Esophagus muscularis mucosa (tissue), 4 donors: ENCODE data around the gene ACVRL1. TPM values are rescaled to one million over a fixed set of nuclear protein-coding genes. Genes with fewer than 3 reads are reported as not detected.

Experiments used
- DNase-seq: peaks from one replicate; pipeline ENCODE4 v3.0.0-alpha.2; 2017; ENCODE audit errors: extremely low spot score
- H3K27ac ChIP-seq, 4 donors: fragments of 200-600 bp; sonication (generic); replicated peaks in 1 of 4; 1 replicate in 3 of 4; 2 replicates in 1 of 4; pipeline ENCODE4 v1.5.1; 2016 to 2019; ENCODE audit warnings: mild to moderate bottlenecking in 1 of 4
- H3K27me3 ChIP-seq, 4 donors: fragments of 200-600 bp; sonication (generic); one replicate each; pipeline versions ENCODE4 v1.5.1 to v1.6.0; 2016 to 2019
- H3K36me3 ChIP-seq, 4 donors: fragments of 200-600 bp; sonication (generic); one replicate each; pipeline ENCODE4 v1.5.1; 2016 to 2019
- H3K4me1 ChIP-seq, 4 donors: fragments of 200-600 bp; sonication (generic); one replicate each; pipeline ENCODE4 v1.5.1; 2016 to 2019
- H3K4me3 ChIP-seq, 4 donors: fragments of 200-600 bp; sonication (generic); 1 replicate in 2 of 4; 2 replicates in 2 of 4; pipeline ENCODE4 v1.5.1; 2016 to 2019; ENCODE audit warnings: mild to moderate bottlenecking in 4 of 4, moderate library complexity in 1 of 4
- H3K9me3 ChIP-seq, 4 donors: fragments of 200-600 bp; sonication (generic); 1 replicate in 3 of 4; 2 replicates in 1 of 4; pipeline ENCODE4 v1.5.1; 2016 to 2019
- EP300 ChIP-seq: sonication (generic); formaldehyde crosslinking; IDR thresholded peaks from one replicate; pipeline ENCODE4 v1.6.1; 2017; ENCODE audit warnings: antibody characterized with exemption
- POLR2A ChIP-seq: fragments of 450-650 bp; IDR thresholded peaks from one replicate; pipeline ENCODE4 v1.6.1; 2017; ENCODE audit warnings: antibody characterized with exemption, moderate library complexity, mild to moderate bottlenecking, low read depth
- POLR2AphosphoS5 ChIP-seq, 2 donors: sonication (generic); formaldehyde crosslinking; IDR thresholded peaks; one replicate each; pipeline ENCODE4 v1.6.1; 2017; ENCODE audit warnings: antibody characterized with exemption in 2 of 2
- WGBS: methylation state at CpG from one replicate; pipeline ENCODE4 v1.1.5; 2018; 5-methylcytosine and 5-hydroxymethylcytosine counted together
- intact Hi-C: fragments of 100-400 bp; cut with DNase I; formaldehyde crosslinking; loops from one replicate; pipeline ENCODE4 v1.15.1; 2023
- total RNA-seq, 4 donors: library from RNA; depleted of rRNA; stranded (reverse); fragments of >200 nt; gene quantifications; one replicate each; pipeline versions ENCODE4 v1.1.0 to v1.2.1, GENCODE V29; 2016
- TF ChIP-seq, protein P1 (sequence below), 3 experiments: fragments of 200-600 bp in 2 of 3; fragments of 450-650 bp in 1 of 3; sonication (generic) in 2 of 3; IDR thresholded peaks; one replicate each; pipeline ENCODE4 v1.5.1; 2017 to 2019; ENCODE audit warnings: antibody characterized with exemption in 3 of 3, mild to moderate bottlenecking in 2 of 3, moderate library complexity in 1 of 3

ACVRL1 gene
- total RNA-seq, 4 donors from 2014 or later, result 124 to 149 (median 125) TPM

DNA sequence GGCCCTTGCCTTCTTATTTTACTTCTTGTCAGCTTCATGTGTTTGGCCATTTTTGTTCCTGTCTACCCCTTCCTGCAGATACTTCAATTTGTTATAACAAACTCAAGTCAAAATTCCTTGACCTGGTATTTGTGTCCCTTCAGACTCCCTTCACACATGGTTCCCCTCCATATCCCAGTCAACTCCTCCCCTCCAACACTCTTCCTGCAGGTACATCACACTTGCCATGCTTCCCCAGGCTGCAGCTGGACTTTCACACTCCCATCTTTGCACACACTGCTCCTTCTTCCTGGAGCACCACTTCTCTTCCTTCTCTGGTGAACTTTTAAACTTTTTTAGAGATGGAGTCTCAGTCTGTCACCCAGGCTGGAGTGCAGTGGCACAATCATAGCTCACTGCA, 39.9 kb upstream of the ACVRL1 start:
- Histone ChIP-seq H3K4me1 (peaks cover 22 to 34% (median 32%) of the 10 kb centered on the region in 4 donors), H3K36me3 (no peaks in the 10 kb centered on the region), H3K27ac (no peak overlapping the region), H3K9me3 (no peaks in the 10 kb centered on the region), H3K27me3 (peaks cover 0 to 89% (median 18%) of the 10 kb centered on the region in 4 donors), H3K4me3 (no peak overlapping the region)
- no peak for DNase-seq
- TF ChIP-seq POLR2A (no peak), EP300 (no peak), POLR2AphosphoS5 (IDR thresholded peaks at IDR 0.05) (no peak)
- TF ChIP-seq, protein P1, sequence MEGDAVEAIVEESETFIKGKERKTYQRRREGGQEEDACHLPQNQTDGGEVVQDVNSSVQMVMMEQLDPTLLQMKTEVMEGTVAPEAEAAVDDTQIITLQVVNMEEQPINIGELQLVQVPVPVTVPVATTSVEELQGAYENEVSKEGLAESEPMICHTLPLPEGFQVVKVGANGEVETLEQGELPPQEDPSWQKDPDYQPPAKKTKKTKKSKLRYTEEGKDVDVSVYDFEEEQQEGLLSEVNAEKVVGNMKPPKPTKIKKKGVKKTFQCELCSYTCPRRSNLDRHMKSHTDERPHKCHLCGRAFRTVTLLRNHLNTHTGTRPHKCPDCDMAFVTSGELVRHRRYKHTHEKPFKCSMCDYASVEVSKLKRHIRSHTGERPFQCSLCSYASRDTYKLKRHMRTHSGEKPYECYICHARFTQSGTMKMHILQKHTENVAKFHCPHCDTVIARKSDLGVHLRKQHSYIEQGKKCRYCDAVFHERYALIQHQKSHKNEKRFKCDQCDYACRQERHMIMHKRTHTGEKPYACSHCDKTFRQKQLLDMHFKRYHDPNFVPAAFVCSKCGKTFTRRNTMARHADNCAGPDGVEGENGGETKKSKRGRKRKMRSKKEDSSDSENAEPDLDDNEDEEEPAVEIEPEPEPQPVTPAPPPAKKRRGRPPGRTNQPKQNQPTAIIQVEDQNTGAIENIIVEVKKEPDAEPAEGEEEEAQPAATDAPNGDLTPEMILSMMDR (IDR thresholded peaks at IDR 0.05), result no peak
- intact Hi-C loops, result no loop called here

DNA sequence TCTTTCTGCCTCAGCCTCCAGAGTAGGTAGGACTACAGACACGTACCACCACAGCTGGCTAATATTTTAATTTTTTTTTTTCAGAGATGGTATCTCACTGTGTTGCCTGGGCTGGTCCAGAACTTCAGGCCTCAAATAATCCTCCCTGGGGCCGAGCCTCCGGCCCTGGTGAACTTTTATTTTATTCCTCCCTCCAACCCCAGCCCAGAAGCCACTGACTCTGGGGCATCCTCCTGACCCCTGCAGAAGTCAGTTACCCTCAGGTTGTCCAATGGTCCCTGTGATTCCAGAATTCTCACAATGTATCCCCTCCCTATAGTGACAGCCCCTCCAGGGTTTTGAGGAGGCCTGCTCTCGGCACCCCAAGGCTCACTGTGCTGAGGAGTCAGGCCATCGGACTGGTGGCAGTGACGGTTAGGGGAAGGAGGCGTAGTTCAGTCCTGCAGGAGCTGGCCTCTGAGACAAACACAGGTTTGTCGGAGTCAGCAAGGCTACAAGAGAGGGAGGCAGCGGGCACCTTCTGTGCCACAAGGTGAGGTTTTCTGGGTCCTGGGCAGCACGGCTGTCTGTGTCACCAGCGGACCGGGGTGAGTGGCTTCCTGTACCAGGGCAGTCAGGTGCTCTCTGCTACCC, 39.4 kb upstream of the ACVRL1 start:
- Histone ChIP-seq H3K4me3 (no peak overlapping the region), H3K27me3 (peaks cover 0 to 86% (median 18%) of the 10 kb centered on the region in 4 donors), H3K9me3 (no peaks in the 10 kb centered on the region), H3K36me3 (no peaks in the 10 kb centered on the region), H3K27ac (no peak overlapping the region), H3K4me1 (peaks cover 22 to 34% (median 32%) of the 10 kb centered on the region in 4 donors)
- no peak for TF ChIP-seq POLR2A
- intact Hi-C loops, result no loop called here
- DNase-seq, result no peak
- 96% methylated on average over 12 of the region's 12 CpGs for WGBS

DNA sequence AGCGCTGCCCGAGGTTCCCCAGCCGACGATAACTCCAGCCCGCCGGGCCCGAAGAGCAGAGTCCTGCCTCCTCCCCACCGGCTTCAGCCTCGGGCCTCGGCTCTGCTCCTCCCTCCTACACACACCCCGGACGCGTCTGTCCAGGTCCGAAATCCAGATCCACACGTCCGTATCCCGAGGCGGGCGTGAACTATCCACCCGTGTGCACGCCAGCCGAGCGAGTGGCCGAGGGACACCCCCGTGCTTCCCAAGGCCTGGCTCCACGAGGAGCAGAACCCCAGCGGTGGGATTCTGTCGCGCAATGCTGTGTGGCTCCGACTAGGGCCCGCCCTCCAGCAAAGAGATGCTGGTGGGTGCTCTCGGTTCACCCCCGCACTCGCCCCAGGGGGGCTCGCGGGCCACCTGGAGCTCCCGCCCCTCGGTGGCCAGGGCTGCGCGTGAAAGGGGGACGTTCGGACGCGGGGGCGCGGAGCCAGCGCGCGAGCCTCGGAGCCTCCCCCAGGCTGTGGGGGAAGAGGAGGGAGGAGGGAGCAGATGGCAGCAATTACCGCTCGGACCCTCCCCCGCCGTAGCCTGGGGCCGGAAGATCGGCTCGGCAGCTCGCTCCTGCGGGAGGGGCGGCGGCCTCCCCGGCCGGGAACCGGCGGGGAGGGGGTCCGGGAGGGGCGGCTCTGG, 38.3 kb upstream of the ACVRL1 start:
- DNase-seq, result no peak
- Histone ChIP-seq H3K27ac (no peak overlapping the region), H3K4me1 (peaks cover 19 to 26% (median 24%) of the 10 kb centered on the region in 4 donors), H3K4me3 (peak overlapping the region; percentile 46 to 54 (median 52)), H3K36me3 (no peaks in the 10 kb centered on the region), H3K27me3 (peaks cover 0 to 82% (median 15%) of the 10 kb centered on the region in 4 donors), H3K9me3 (no peaks in the 10 kb centered on the region)
- WGBS, result 12% methylated on average over 35 of the region's 67 CpGs
- intact Hi-C loops, result no loop called here
- no peak for TF ChIP-seq POLR2A
- no peak for TF ChIP-seq EP300
- TF ChIP-seq POLR2AphosphoS5 (IDR thresholded peaks at IDR 0.05), result no peak
- TF ChIP-seq, protein P1 (IDR thresholded peaks at IDR 0.05), result no peak

DNA sequence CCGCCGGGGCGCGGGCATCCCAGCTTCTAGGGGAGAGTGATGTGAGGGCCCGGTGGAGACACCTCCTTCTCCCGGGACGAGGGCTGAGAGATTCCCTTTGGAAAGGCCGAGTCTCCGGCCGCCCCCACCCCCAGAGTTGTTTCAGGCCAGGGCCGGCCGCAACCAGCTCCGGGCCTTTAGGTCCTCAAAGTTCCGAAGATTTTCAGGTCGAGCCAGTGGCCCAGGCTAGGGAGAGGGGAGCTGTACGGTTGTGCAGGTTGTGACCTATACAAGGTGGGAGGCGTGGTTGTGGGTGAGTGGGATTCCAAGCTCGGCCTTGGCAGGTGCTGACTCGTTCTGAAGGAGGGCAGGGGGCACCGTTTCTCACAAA, 37.8 kb upstream of the ACVRL1 start:
- 34% methylated on average over 15 of the region's 20 CpGs for WGBS
- H3K4me3 ChIP-seq, result peak overlapping the region; percentile 46 to 54 (median 52)
- peaks cover 13 to 21% (median 19%) of the 10 kb centered on the region in 4 donors for H3K4me1 ChIP-seq
- no peak for DNase-seq
- no peak overlapping the region for H3K27ac ChIP-seq
- H3K27me3 ChIP-seq, result peaks cover 0 to 77% (median 12%) of the 10 kb centered on the region in 4 donors
- intact Hi-C loops, result no loop called here
- H3K9me3 ChIP-seq, result no peaks in the 10 kb centered on the region
- no peak for TF ChIP-seq POLR2AphosphoS5 (IDR thresholded peaks at IDR 0.05)
- TF ChIP-seq, protein P1 (IDR thresholded peaks at IDR 0.05), result no peak
- no peak for TF ChIP-seq EP300
- no peak for TF ChIP-seq POLR2A
- no peaks in the 10 kb centered on the region for H3K36me3 ChIP-seq

DNA sequence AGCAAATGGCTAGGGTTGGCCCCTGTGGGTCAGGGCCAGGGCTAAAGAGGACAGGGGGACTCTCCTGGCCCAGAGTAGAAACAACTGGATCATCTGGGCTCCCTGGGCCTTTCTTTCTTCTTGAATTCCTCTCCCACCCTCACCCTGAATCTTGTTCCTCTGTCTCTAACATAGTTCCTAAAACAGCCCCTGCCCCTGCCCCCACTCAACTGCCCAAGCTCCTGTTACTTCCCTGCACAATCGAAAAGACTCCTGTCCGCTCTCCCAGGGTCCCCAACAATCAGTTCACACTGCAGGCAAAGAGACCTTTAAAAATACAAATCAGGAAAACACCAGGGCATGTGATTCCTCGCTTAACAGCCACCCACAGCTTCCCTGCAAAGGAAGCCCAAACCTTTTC, 37.4 kb upstream of the ACVRL1 start:
- 64% methylated on average over 3 of the region's 3 CpGs for WGBS
- Histone ChIP-seq H3K9me3 (no peaks in the 10 kb centered on the region), H3K36me3 (no peaks in the 10 kb centered on the region), H3K27ac (no peak overlapping the region), H3K27me3 (peaks cover 0 to 73% (median 11%) of the 10 kb centered on the region in 4 donors), H3K4me1 (peaks cover 10 to 19% (median 15%) of the 10 kb centered on the region in 4 donors), H3K4me3 (no peak overlapping the region)
- no peak for DNase-seq
- intact Hi-C loops, result no loop called here
- TF ChIP-seq POLR2A (no peak), EP300 (no peak), POLR2AphosphoS5 (IDR thresholded peaks at IDR 0.05) (no peak)
- TF ChIP-seq, protein P1 (IDR thresholded peaks at IDR 0.05), result no peak
